ENCODE results near the gene DGKI. TPM values are rescaled to one million over a fixed set of nuclear protein-coding genes. Genes with fewer than 3 reads are reported as not detected.

Gene DGKI
- total RNA-seq, 1 experiment from 2014 or later, result 0.39 TPM

- H3K4me1 ChIP-seq (ENCODE audit: insufficient read depth, low read length, poor library complexity, severe bottlenecking), result no peaks in the 10 kb centered on the region
- H3K27ac ChIP-seq (ENCODE audit: low read depth, low read length, poor library complexity, severe bottlenecking), result no peak overlapping the region
- ChIA-PET POLR2A (ENCODE audit: low non-redundant PET) (no interaction called here), CTCF (no interaction called here)
- no peak overlapping the region for H3K4me3 ChIP-seq (ENCODE audit: low read depth, low read length, poor library complexity, severe bottlenecking)
- H3K27me3 ChIP-seq (replicated peaks; ENCODE audit: insufficient read depth, low read depth, low read length, poor library complexity), result no peaks in the 10 kb centered on the region
- no peaks in the 10 kb centered on the region for H3K9me3 ChIP-seq (ENCODE audit: low read depth, low read length, poor library complexity, severe bottlenecking)
- TF ChIP-seq, protein P1, sequence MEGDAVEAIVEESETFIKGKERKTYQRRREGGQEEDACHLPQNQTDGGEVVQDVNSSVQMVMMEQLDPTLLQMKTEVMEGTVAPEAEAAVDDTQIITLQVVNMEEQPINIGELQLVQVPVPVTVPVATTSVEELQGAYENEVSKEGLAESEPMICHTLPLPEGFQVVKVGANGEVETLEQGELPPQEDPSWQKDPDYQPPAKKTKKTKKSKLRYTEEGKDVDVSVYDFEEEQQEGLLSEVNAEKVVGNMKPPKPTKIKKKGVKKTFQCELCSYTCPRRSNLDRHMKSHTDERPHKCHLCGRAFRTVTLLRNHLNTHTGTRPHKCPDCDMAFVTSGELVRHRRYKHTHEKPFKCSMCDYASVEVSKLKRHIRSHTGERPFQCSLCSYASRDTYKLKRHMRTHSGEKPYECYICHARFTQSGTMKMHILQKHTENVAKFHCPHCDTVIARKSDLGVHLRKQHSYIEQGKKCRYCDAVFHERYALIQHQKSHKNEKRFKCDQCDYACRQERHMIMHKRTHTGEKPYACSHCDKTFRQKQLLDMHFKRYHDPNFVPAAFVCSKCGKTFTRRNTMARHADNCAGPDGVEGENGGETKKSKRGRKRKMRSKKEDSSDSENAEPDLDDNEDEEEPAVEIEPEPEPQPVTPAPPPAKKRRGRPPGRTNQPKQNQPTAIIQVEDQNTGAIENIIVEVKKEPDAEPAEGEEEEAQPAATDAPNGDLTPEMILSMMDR (conservative IDR thresholded peaks at IDR 0.05; ENCODE audit: low read depth, low read length), result no peak
- TF ChIP-seq EZH2 (IDR thresholded peaks at IDR 0.05; ENCODE audit: borderline replicate concordance, low read depth, low read length, poor library complexity, severe bottlenecking), result no peak
- DNase-seq (ENCODE audit: low spot score), result no peak
- BruUV-seq (replicated peaks), result no TSS peak
- H3K36me3 ChIP-seq (ENCODE audit: insufficient read depth, low read length, poor library complexity, severe bottlenecking), result no peaks in the 10 kb centered on the region
- intact Hi-C loops (cut with micrococcal nuclease; ENCODE audit: unreplicated experiment), result no loop called here
Observed at GRCh38 chr7:137865764-137866163, 19.0 kb upstream of the DGKI start.

DNA sequence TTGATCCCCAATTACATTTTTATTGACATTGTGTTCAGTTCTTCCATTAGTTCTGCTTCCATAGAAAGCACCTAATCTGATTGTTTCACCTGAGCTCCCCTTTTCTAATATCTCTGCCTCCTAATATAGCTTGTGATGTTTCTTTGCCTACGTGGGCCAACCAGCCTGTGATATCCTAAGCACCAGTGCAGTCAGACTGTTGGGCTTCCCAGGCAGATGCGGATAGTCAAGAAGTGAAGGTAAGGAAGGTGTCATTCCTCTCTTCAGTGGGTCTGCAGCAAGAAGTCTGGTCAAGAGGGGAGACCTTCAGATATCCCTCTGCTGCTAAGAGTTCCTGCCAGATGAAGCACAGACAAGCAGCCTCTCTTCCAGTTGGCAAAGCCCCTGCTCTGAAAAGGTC is 16.2 kb upstream of the DGKI start:
- TF ChIP-seq, protein P1 (conservative IDR thresholded peaks at IDR 0.05; ENCODE audit: low read depth, low read length), result no peak
- TF ChIP-seq EZH2 (IDR thresholded peaks at IDR 0.05; ENCODE audit: borderline replicate concordance, low read depth, low read length, poor library complexity, severe bottlenecking), result no peak
- BruUV-seq (replicated peaks), result no TSS peak
- H3K27ac ChIP-seq (ENCODE audit: low read depth, low read length, poor library complexity, severe bottlenecking), result no peak overlapping the region
- intact Hi-C loops (cut with micrococcal nuclease; ENCODE audit: unreplicated experiment), result no loop called here
- DNase-seq (ENCODE audit: low spot score), result no peak
- ChIA-PET CTCF (no interaction called here), POLR2A (ENCODE audit: low non-redundant PET) (no interaction called here)
- H3K4me3 ChIP-seq (ENCODE audit: low read depth, low read length, poor library complexity, severe bottlenecking), result no peak overlapping the region
- no peaks in the 10 kb centered on the region for H3K36me3 ChIP-seq (ENCODE audit: insufficient read depth, low read length, poor library complexity, severe bottlenecking)
- no peaks in the 10 kb centered on the region for H3K4me1 ChIP-seq (ENCODE audit: insufficient read depth, low read length, poor library complexity, severe bottlenecking)
- H3K9me3 ChIP-seq (ENCODE audit: low read depth, low read length, poor library complexity, severe bottlenecking), result no peaks in the 10 kb centered on the region
- H3K27me3 ChIP-seq (replicated peaks; ENCODE audit: insufficient read depth, low read depth, low read length, poor library complexity), result no peaks in the 10 kb centered on the region

DNA sequence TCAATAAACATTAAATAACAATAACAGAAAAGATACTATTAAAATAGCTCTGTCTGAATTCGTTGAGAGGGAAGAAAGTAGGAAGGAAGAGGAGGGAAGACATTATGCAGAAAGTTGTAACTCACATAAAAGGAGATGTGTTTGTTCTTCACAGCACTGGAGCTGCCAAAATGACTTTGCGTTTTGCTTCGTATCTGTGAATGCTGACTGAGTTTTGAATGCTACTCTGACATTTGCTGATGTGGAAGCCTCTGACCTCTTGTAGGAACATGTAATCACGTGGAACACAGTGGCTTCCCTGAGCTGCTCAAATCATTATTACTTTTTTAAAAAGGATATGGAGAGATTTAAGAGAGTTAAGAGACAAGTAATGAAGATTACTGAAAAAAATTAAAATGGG is 15.6 kb upstream of the DGKI start:
- H3K4me1 ChIP-seq (ENCODE audit: insufficient read depth, low read length, poor library complexity, severe bottlenecking), result no peaks in the 10 kb centered on the region
- no peak overlapping the region for H3K4me3 ChIP-seq (ENCODE audit: low read depth, low read length, poor library complexity, severe bottlenecking)
- no peaks in the 10 kb centered on the region for H3K36me3 ChIP-seq (ENCODE audit: insufficient read depth, low read length, poor library complexity, severe bottlenecking)
- POLR2A ChIA-PET (ENCODE audit: low non-redundant PET), result no interaction called here
- no peak overlapping the region for H3K27ac ChIP-seq (ENCODE audit: low read depth, low read length, poor library complexity, severe bottlenecking)
- intact Hi-C loops (cut with micrococcal nuclease; ENCODE audit: unreplicated experiment), result no loop called here
- CTCF ChIA-PET, result no interaction called here
- TF ChIP-seq EZH2 (IDR thresholded peaks at IDR 0.05; ENCODE audit: borderline replicate concordance, low read depth, low read length, poor library complexity, severe bottlenecking), result no peak
- TF ChIP-seq, protein P1 (conservative IDR thresholded peaks at IDR 0.05; ENCODE audit: low read depth, low read length), result no peak
- no peaks in the 10 kb centered on the region for H3K9me3 ChIP-seq (ENCODE audit: low read depth, low read length, poor library complexity, severe bottlenecking)
- BruUV-seq (replicated peaks), result no TSS peak
- DNase-seq (ENCODE audit: low spot score), result no peak
- H3K27me3 ChIP-seq (replicated peaks; ENCODE audit: insufficient read depth, low read depth, low read length, poor library complexity), result no peaks in the 10 kb centered on the region
